Measurements from ENCODE around the gene LSM3. TPM values are rescaled to one million over a fixed set of nuclear protein-coding genes. Genes with fewer than 3 reads are reported as not detected.
"Not testable (repeated sequence)": the region's sequence is repeated elsewhere in the genome, so short reads cannot be mapped to it uniquely, and the experiment has no call there.

LSM3 gene
- total RNA-seq, 1 experiment from 2014 or later, result 27.5 TPM

GRCh38 chr3:14224895-14225294 lies 46.3 kb downstream of the LSM3 start:
- peaks cover 12% of the 10 kb centered on the region for H3K9me3 ChIP-seq (replicated peaks)
- peak in 1 of 2 experiments; percentile 23 for DNase-seq
- no peaks in the 10 kb centered on the region for H3K27me3 ChIP-seq
- H3K4me1 ChIP-seq, result no peaks in the 10 kb centered on the region; the same call in 1 of the 2 replicates
- H3K36me3 ChIP-seq, result no peaks in the 10 kb centered on the region
- no peak overlapping the region for H3K27ac ChIP-seq
- no peak overlapping the region for H3K4me3 ChIP-seq

DNA sequence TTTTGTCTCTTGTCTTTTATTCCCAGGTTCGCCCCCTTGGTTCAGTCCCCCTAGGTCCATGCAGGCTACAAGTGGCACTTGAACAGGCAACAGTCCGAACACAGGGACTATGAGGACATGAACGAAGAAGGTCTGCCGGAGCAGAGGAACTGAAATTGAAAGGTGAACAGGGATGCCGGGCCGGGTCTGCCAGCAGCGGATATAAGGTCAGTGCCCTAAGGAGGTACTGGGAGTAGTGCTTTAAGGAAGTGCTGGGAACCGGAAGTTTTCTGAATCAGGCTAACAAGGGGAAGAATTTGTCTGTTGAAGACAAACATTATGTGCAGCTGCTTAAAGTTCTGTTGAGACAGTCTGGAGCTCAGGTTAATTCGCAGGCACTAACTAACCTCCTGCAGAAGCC lies 46.8 kb downstream of the LSM3 start:
- Histone ChIP-seq H3K27ac (no peak overlapping the region), H3K4me1 (no peaks in the 10 kb centered on the region; the same call in 1 of the 2 replicates), H3K27me3 (no peaks in the 10 kb centered on the region), H3K4me3 (no peak overlapping the region), H3K36me3 (no peaks in the 10 kb centered on the region), H3K9me3 (replicated peaks) (peaks cover 11% of the 10 kb centered on the region)
- DNase-seq, result no peak

DNA sequence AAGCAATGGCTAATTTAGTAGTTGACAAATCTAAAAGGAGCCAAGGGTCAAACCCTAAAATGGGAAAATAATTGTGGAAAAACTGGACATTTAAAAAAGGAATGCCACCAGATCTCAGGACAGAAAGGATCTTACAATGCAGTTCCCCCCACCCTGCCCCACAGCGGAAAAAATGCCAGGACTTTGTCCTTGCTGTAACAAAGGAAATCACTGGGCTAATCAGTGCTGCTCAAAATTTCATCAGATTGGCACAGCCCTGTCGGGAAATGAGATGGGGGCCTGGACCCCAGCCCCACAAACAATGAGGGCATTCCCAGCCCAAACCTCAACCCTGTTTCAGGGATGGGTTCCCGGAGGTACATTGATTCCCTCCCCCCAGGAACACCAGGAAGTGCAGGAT lies 47.7 kb downstream of the LSM3 start:
- not testable (repeated sequence) for DNase-seq; H3K9me3 ChIP-seq (replicated peaks); H3K36me3 ChIP-seq; H3K27me3 ChIP-seq; H3K4me3 ChIP-seq; H3K27ac ChIP-seq; H3K4me1 ChIP-seq

DNA sequence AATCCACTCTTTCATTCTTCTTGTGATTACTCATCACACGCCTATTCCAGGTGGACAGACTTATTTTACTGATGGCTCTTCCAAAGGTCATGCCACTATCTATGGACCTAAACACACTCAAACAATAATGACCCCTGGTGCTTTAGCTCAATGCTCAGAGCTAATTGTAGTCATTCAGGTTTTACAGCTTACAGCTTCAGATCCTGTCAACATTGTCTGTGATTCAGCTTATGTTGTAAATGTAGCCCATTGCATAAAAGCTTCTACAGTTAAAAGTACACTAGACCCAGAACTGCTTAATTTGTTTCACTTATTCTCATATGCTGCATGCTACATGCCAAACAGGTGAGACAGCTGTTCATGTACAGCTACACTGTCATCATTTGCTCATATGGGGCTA lies 49.2 kb downstream of the LSM3 start:
- Histone ChIP-seq H3K4me1 (no peaks in the 10 kb centered on the region; the same call in 1 of the 2 replicates), H3K4me3 (no peak overlapping the region), H3K27me3 (no peaks in the 10 kb centered on the region), H3K27ac (no peak overlapping the region), H3K9me3 (replicated peaks) (no peaks in the 10 kb centered on the region), H3K36me3 (no peaks in the 10 kb centered on the region)
- DNase-seq, result no peak

DNA sequence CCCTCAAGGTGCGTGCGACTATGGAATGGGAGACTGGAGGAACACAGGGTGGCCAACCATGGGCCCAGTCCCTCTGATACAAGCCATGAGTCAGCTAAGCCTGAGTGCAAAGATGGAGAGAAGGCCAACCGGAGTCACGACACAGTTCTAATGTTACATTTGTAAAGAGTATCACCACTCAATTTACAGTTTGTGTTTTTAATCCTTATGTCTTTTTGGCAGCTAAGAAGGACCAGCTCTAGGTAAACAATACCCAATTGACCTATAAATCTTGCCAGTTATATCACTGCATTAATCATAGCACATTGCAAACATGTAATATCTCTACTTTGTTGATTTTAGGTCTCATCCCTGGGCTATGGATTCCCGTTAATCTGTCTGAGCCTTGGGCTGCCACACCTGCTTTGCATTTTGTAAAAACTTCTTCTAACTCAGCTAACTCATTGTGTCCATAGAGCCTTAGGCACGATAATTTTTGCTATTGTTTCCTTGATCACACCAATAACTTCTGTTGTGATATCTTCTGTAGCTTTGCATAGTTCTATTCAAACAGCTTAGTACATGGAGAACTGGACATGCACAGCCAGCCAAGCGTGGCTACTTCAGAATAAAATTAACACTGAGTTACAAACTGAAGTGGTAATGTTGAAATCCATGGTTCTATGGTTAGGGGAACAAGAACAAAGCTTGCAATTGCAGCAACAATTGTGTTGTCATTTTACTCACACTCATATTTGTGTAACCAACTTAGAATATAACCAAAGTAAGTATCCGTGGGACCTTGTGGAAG lies 50.3 kb downstream of the LSM3 start:
- Histone ChIP-seq H3K36me3 (no peaks in the 10 kb centered on the region), H3K4me3 (no peak overlapping the region), H3K27me3 (no peaks in the 10 kb centered on the region), H3K4me1 (no peaks in the 10 kb centered on the region; the same call in 1 of the 2 replicates), H3K9me3 (replicated peaks) (no peaks in the 10 kb centered on the region; the same call in 1 of the 2 replicates), H3K27ac (no peak overlapping the region)
- no peak for DNase-seq

DNA sequence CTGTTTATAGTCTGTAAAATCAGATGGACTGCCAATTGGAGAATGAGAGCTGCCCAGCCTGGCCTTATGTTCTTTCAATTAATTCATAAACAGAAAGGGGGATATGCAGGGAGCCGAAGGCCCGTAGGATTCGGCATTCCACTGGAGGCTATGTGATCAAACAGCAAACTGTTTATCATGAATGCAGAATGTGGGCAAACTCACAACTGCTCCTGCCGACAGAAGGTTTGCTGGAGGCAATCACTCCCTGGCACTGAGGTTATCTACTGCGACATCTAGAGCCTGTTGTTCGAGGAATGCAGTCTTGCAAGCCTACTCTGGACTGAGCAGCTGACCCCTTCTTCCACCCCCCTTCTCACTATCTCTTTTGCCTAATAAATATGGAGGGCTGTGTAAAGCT lies 51.1 kb downstream of the LSM3 start:
- not testable (repeated sequence) for H3K36me3 ChIP-seq; H3K9me3 ChIP-seq (replicated peaks); H3K4me1 ChIP-seq; H3K27ac ChIP-seq; DNase-seq; H3K4me3 ChIP-seq; H3K27me3 ChIP-seq

DNA sequence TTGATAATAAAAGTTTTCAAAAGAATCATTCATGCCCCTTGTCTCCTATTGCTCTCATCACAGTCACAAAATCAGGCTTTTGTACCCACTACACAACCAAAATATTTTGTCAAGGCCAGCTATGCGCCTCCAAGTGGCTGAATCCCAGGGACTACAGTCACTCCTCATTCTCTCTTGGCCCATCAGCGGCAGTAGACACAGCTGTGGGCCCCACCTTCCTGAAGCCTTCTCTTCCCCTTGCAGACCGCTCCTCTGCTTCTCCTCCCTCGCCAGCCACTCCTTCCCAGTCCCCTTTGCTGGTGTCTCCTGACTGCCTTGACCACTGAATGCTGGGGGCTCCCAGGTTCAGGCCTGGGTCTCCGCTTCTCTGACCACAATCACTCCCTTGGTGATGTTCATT lies 52.1 kb downstream of the LSM3 start:
- H3K36me3 ChIP-seq, result no peaks in the 10 kb centered on the region
- no peak overlapping the region for H3K27ac ChIP-seq
- H3K27me3 ChIP-seq, result no peaks in the 10 kb centered on the region
- no peak for DNase-seq
- H3K4me1 ChIP-seq, result peaks cover 3% of the 10 kb centered on the region
- no peaks in the 10 kb centered on the region; the same call in 1 of the 2 replicates for H3K9me3 ChIP-seq (replicated peaks)
- H3K4me3 ChIP-seq, result no peak overlapping the region

DNA sequence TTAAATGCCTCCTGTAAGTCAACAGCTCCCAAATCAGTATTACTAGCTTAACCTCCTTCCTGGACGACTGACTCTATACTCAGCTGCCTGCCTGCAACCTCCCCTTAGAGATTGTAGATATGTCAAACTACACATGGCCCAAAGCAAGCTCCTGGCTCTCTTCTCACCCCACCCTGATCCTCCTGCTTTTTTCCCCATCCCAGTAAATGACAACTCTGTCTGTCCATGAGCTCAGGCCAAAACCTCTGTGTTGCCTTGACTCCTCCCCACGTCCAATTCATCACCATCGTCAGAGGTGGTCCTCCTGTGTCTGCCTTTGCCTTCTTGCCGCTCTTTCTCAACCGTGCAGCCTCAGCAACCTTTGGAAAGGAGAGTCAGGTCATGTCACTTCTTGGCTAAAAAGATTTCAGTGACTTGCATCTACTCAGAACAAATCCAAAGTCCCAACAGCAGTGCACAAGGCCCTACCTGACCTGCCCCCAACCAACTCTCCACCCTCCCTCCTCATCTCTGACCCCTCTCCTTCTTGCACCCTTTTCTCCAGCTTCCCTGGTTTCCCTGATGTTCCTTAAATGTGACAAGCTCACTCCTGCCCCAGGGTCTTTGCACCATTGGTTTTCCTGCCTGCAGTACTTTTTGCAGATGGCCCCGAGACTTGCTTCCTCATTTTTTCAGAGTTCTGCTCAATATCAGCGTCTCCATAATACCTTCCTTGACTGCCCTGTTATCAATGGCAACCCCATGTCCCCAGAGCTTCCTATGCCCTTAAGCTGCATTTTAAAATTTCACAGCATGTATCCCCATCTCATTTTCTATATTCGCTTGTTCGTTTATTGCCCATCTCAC lies 52.8 kb downstream of the LSM3 start:
- Histone ChIP-seq H3K27ac (no peak overlapping the region), H3K4me1 (peaks cover 6% of the 10 kb centered on the region), H3K36me3 (no peaks in the 10 kb centered on the region), H3K27me3 (no peaks in the 10 kb centered on the region), H3K9me3 (replicated peaks) (no peaks in the 10 kb centered on the region; the same call in 1 of the 2 replicates), H3K4me3 (no peak overlapping the region)
- DNase-seq, result no peak

GRCh38 chr3:14231998-14232501 lies 53.4 kb downstream of the LSM3 start:
- Histone ChIP-seq H3K36me3 (no peaks in the 10 kb centered on the region), H3K4me1 (peaks cover 7% of the 10 kb centered on the region), H3K4me3 (no peak overlapping the region), H3K27me3 (no peaks in the 10 kb centered on the region), H3K27ac (no peak overlapping the region), H3K9me3 (replicated peaks) (no peaks in the 10 kb centered on the region; the same call in 1 of the 2 replicates)
- no peak for DNase-seq

DNA sequence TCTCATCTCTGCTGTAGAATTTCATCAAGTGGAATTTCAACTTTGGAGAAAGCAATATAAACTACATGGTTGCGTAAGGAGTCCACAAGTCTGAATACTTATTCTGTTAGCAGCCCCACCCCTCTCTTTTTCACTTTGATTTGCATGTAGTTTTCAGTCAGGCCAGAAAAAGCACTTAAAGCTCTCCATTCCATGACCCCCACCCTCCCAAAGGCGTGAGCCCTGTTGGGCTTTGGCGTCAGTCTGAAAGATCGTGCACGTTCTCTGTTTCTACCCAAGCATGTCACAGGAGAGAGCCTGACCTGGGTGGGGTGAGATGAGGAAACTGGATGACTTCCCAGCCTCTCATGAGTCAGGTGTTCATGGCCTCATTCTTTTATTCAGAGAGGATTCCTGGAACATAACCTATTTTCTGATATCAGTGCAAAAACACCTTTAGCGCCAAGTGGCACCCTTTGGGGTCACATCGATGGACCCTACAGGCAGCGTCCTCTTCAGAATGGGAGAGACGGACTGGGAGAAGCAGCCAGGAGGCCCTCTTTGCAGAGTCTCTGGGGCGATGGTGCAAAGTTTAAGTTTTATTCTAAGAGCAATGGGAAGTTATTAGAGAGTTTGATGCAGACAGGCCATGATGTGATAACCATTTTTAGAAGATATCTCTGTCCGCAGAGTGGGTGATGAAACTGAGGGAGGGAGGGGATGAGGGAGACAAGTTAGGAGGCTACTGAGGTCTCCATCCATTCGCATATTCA lies 55.8 kb downstream of the LSM3 start:
- no peaks in the 10 kb centered on the region for H3K36me3 ChIP-seq
- peaks cover 7% of the 10 kb centered on the region for H3K4me1 ChIP-seq
- no peak overlapping the region for H3K27ac ChIP-seq
- no peaks in the 10 kb centered on the region for H3K27me3 ChIP-seq
- H3K4me3 ChIP-seq, result no peak overlapping the region
- no peak for DNase-seq
- H3K9me3 ChIP-seq (replicated peaks), result no peaks in the 10 kb centered on the region; the same call in 1 of the 2 replicates

- no peaks in the 10 kb centered on the region for H3K27me3 ChIP-seq
- no peaks in the 10 kb centered on the region; the same call in 1 of the 2 replicates for H3K9me3 ChIP-seq (replicated peaks)
- H3K27ac ChIP-seq, result peak overlapping the region; percentile 44
- no peak overlapping the region for H3K4me3 ChIP-seq
- no peak for DNase-seq
- no peaks in the 10 kb centered on the region for H3K36me3 ChIP-seq
- H3K4me1 ChIP-seq, result peaks cover 7% of the 10 kb centered on the region
Measured at GRCh38 chr3:14235003-14235911, 56.6 kb downstream of the LSM3 start.

- Histone ChIP-seq H3K27me3 (no peaks in the 10 kb centered on the region), H3K36me3 (no peaks in the 10 kb centered on the region), H3K4me1 (peaks cover 7% of the 10 kb centered on the region), H3K9me3 (replicated peaks) (no peaks in the 10 kb centered on the region; the same call in 1 of the 2 replicates), H3K4me3 (no peak overlapping the region), H3K27ac (peak overlapping the region; percentile 44)
- peak; percentile 60 to 72 for DNase-seq
Measured at GRCh38 chr3:14235912-14236295, 57.3 kb downstream of the LSM3 start.

- no peak for DNase-seq
- H3K36me3 ChIP-seq, result no peaks in the 10 kb centered on the region
- peaks cover 7% of the 10 kb centered on the region for H3K4me1 ChIP-seq
- no peaks in the 10 kb centered on the region for H3K27me3 ChIP-seq
- H3K27ac ChIP-seq, result no peak overlapping the region
- H3K9me3 ChIP-seq (replicated peaks), result no peaks in the 10 kb centered on the region; the same call in 1 of the 2 replicates
- no peak overlapping the region for H3K4me3 ChIP-seq
Measured at GRCh38 chr3:14236902-14237301, 58.3 kb downstream of the LSM3 start.

DNA sequence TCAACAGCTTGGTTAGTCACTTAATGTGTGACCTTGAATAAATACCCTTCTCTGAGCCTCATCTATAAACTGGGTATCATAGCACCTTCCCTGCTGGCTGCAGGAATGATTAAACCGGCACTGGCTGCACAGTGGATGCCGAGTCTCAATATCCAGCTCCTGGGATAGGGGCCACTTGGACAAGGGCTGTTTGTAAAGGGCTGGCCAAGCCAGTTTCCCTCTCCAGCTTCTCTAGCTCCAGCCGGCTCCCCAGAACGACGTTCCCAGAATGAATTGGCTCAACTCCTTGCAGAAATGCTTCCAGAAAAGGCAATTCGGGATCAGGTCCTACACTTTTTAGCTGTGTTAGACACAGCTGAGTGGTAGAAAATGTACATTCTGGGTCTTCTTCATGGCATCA lies 58.8 kb downstream of the LSM3 start:
- DNase-seq, result no peak
- H3K27ac ChIP-seq, result no peak overlapping the region
- H3K4me3 ChIP-seq, result no peak overlapping the region
- no peaks in the 10 kb centered on the region; the same call in 1 of the 2 replicates for H3K9me3 ChIP-seq (replicated peaks)
- no peaks in the 10 kb centered on the region for H3K36me3 ChIP-seq
- no peaks in the 10 kb centered on the region for H3K27me3 ChIP-seq
- H3K4me1 ChIP-seq, result peaks cover 7% of the 10 kb centered on the region
